PFSK-1 (cell line): Measurements from ENCODE around the gene NAALADL2.

ENCODE experiments used
- FOXP2 ChIP-seq: optimal IDR thresholded peaks from 2 replicates; pipeline ENCODE3; 2011; ENCODE audit warnings: borderline replicate concordance, control low read depth, inconsistent platforms; ENCODE audit not compliant: insufficient read depth; ENCODE audit errors: extremely low read length, extremely low read depth
- POLR2AphosphoS5 ChIP-seq: IDR thresholded peaks from 2 replicates; pipeline ENCODE4 v1.6.1; 2012; ENCODE audit warnings: low read depth, mild to moderate bottlenecking, control low read depth, low read length, moderate library complexity
- REST ChIP-seq, 2 experiments: IDR thresholded peaks; 2 replicates each; pipeline versions ENCODE4 v1.6.1 to v1.8.0; 2011 to 2012; ENCODE audit warnings: low read depth in 2 of 2, low read length in 2 of 2, control low read depth in 1 of 2, inconsistent platforms in 1 of 2, mild to moderate bottlenecking in 1 of 2, moderate library complexity in 1 of 2; ENCODE audit not compliant: insufficient read depth in 1 of 2
- SIN3A ChIP-seq: IDR thresholded peaks from 2 replicates; pipeline ENCODE4 v1.6.1; 2012; ENCODE audit warnings: mild to moderate bottlenecking, low read length, moderate library complexity, borderline replicate concordance; ENCODE audit not compliant: insufficient read depth
- TAF1 ChIP-seq: IDR thresholded peaks from 2 replicates; pipeline ENCODE4 v1.6.1; 2012; ENCODE audit warnings: low read length, control low read depth, borderline replicate concordance; ENCODE audit not compliant: insufficient read depth

The NAALADL2 gene

GRCh38 chr3:175593331-175593730, 734.2 kb downstream of the NAALADL2 start:
- TF ChIP-seq POLR2AphosphoS5 = no peak
- no peak for TF ChIP-seq SIN3A
- no peak for TF ChIP-seq REST (IDR thresholded peaks at IDR 0.05; ENCODE audit: insufficient read depth in 1 of 2, low read depth in 2 of 2, low read length in 2 of 2)

- no peak for TF ChIP-seq POLR2AphosphoS5
- no peak for TF ChIP-seq TAF1
- no peak for TF ChIP-seq FOXP2
- TF ChIP-seq REST (IDR thresholded peaks at IDR 0.05; ENCODE audit: insufficient read depth in 1 of 2, low read depth in 2 of 2, low read length in 2 of 2) = no peak
- TF ChIP-seq SIN3A = no peak
These were observed 739.6 kb downstream of the NAALADL2 start for GRCh38 chr3:175598740-175599139.

GRCh38 chr3:175601521-175601920, 742.4 kb downstream of the NAALADL2 start:
- TF ChIP-seq SIN3A (no peak), POLR2AphosphoS5 (no peak), FOXP2 (no peak), REST (IDR thresholded peaks at IDR 0.05; ENCODE audit: insufficient read depth in 1 of 2, low read depth in 2 of 2, low read length in 2 of 2) (no peak), TAF1 (no peak)

- TF ChIP-seq TAF1 (no peak), SIN3A (no peak), POLR2AphosphoS5 (no peak), FOXP2 (no peak), REST (IDR thresholded peaks at IDR 0.05; ENCODE audit: insufficient read depth in 1 of 2, low read depth in 2 of 2, low read length in 2 of 2) (no peak)
These were observed 746.7 kb downstream of the NAALADL2 start for GRCh38 chr3:175605851-175606250.

GRCh38 chr3:175606650-175607318, 747.6 kb downstream of the NAALADL2 start:
- TF ChIP-seq POLR2AphosphoS5 (no peak), SIN3A (no peak), TAF1 (no peak), FOXP2 (no peak), REST (IDR thresholded peaks at IDR 0.05; ENCODE audit: insufficient read depth in 1 of 2, low read depth in 2 of 2, low read length in 2 of 2) (no peak)
